H4 (cell line): ENCODE data around the gene SLC10A3. TPM values are rescaled to one million over a fixed set of nuclear protein-coding genes. Genes with fewer than 3 reads are reported as not detected.

Experiments
- DNase-seq: peaks from one replicate; pipeline ENCODE4 v3.0.0-alpha.2; 2015; ENCODE audit warnings: low spot score
- total RNA-seq: library from RNA; depleted of rRNA; stranded (reverse); fragments of >200 nt; shearing (Covaris generic); gene quantifications from 2 replicates; pipeline ENCODE4 v1.2.3, GENCODE V29; 2014; rRNA removed

The SLC10A3 gene
- total RNA-seq, 1 experiment from 2014 or later: 20.0 TPM

DNA sequence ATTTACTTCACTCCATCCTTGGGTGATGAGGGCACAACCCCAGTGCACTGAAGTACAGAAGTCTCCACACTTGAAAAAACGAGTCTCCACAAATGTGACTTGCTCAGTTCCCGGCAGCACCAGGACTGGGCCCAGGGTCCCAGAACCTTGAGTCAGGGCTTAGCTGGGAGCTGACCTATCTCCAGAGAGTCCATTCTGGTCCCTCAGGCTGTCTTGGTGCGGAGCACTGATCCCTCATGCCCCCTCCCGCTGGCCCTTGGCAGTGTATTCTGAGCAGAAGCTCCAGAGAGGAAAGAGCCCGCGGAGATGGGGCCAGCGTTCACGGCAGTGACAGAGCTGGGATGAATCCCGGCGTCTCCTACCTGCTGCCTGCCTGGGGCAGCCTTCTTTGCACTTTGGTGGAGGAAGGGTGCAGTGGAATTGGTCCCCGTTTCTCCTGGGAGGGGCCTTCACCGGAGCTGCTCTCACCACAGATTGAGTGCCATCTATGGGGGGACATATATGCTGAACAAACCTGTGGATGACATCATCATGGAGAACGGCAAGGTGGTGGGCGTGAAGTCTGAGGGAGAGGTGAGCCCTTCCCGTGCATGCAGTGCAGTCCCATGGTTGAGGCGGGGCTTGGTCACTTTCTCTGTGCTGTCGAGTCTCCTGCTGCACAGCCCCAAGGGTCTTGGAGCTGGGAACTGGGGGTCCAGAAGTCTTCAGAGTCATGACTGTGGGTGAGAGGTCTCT, 49.6 kb downstream of the SLC10A3 start:
- DNase-seq: no peak

DNA sequence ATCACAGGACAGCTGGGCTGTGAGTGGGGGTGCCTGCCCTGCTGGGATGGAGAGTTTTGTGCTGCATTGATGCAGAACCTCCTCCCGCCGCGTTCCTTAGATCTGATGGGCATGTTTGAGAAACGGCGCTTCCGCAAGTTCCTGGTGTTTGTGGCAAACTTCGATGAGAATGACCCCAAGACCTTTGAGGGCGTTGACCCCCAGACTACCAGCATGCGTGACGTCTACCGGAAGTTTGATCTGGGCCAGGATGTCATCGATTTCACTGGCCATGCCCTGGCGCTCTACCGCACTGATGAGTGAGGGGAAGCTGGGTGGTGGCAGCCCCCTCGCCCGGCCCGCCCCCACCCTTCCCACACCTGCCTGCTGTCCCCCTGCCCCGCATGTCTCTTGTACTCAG, 50.6 kb downstream of the SLC10A3 start:
- DNase-seq: no peak

DNA sequence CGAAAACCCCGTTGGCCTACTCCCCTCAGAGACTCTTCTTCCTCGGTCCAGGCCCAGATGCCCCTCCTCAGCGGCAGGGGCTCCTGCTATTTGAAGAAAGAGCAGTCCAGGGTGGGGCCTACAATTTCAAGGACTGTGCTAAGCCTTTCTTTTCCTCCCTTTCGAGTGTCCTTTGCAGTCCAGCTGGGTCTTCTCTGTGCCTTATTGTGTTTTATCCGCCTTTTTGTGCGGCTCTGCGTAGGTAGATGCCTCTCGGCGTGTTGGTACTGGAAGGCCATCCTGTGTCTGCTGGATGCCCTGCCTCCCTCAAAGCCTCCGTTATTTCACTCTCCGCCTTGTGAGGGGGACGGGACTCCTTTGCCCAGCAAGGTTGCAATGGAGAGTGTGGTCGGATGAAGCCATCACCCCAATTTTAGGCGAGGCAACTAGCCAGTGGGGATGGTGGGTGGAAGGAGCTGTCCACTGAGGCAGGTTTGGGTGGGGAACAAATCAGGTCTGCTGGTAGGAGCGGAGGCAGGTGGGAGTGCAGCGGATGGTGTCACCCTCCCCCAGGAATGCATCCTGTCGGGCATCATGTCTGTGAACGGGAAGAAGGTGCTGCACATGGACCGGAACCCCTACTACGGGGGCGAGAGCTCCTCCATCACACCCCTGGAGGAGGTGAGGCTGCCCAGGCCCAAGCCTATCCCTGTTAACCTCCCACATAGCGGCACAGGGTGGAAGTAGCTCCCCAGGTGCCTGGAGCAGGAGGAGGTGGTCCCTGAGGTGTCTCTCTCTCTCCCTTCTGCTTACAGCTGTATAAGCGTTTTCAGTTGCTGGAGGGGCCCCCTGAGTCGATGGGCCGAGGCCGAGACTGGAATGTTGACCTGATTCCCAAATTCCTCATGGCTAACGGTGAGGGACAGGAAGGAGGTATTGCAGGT, 52.2 kb downstream of the SLC10A3 start:
- DNase-seq: no peak

Other genes with a start within 250 kb of the SLC10A3 start
- gene OPN1MW3, start 233.0 kb downstream of the SLC10A3 start, total RNA-seq: not detected in 2 replicates
- gene TEX28, start 195.5 kb downstream of the SLC10A3 start, total RNA-seq: not detected in 2 replicates
- gene TKTL1, start 194.8 kb downstream of the SLC10A3 start, total RNA-seq: 2.1 TPM in 1 of 2 replicates, not detected in the other
- gene FLNA, start 116.0 kb downstream of the SLC10A3 start, total RNA-seq: 409 and 458 TPM in 2 replicates
- gene EMD, start 111.3 kb downstream of the SLC10A3 start, total RNA-seq: 53.3 and 69.3 TPM in 2 replicates
- 5,829 and 6,316 TPM in 2 replicates for gene RPL10, start 92.3 kb downstream of the SLC10A3 start, total RNA-seq
- gene DNASE1L1, start 81.4 kb downstream of the SLC10A3 start, total RNA-seq: 19.4 and 21.8 TPM in 2 replicates
- gene TAFAZZIN, start 79.1 kb downstream of the SLC10A3 start, total RNA-seq: 15.1 and 15.3 TPM in 2 replicates
- gene ATP6AP1, start 62.0 kb downstream of the SLC10A3 start, total RNA-seq: 60.2 and 69.2 TPM in 2 replicates
- 62.2 and 68.0 TPM in 2 replicates for gene GDI1, start 53.5 kb downstream of the SLC10A3 start, total RNA-seq
- 52.2 and 63.0 TPM in 2 replicates for gene FAM50A, start 46.5 kb downstream of the SLC10A3 start, total RNA-seq
- 1.6 and 1.9 TPM in 2 replicates for gene PLXNA3, start 32.3 kb downstream of the SLC10A3 start, total RNA-seq
- gene LAGE3, start 11.3 kb downstream of the SLC10A3 start, total RNA-seq: 57.8 and 96.3 TPM in 2 replicates
- 55.5 and 94.8 TPM in 2 replicates for gene UBL4A, start 4.0 kb downstream of the SLC10A3 start, total RNA-seq
- gene FAM3A, start 25.6 kb upstream of the SLC10A3 start, total RNA-seq: 17.2 and 17.9 TPM in 2 replicates
- gene G6PD, start 56.2 kb upstream of the SLC10A3 start, total RNA-seq: 329 and 350 TPM in 2 replicates
- gene IKBKG, start 57.0 kb upstream of the SLC10A3 start, total RNA-seq: 20.1 and 23.0 TPM in 2 replicates
- gene CTAG1A, start 94.5 kb upstream of the SLC10A3 start, total RNA-seq: not detected in 2 replicates
- not detected in 2 replicates for gene CTAG1B, start 128.7 kb upstream of the SLC10A3 start, total RNA-seq
- not detected in 2 replicates for gene CTAG2, start 162.9 kb upstream of the SLC10A3 start, total RNA-seq